ENCODE measurements around the gene GAN.

GRCh38 chr16:81419806-81420205, 105.0 kb downstream of the GAN start:
- TF ChIP-seq POLR2A (IDR thresholded peaks at IDR 0.05) (no peak), CTCF (IDR thresholded peaks at IDR 0.05) (no peak)
